Measurements from ENCODE around the gene FABP2.

FABP2 gene

DNA sequence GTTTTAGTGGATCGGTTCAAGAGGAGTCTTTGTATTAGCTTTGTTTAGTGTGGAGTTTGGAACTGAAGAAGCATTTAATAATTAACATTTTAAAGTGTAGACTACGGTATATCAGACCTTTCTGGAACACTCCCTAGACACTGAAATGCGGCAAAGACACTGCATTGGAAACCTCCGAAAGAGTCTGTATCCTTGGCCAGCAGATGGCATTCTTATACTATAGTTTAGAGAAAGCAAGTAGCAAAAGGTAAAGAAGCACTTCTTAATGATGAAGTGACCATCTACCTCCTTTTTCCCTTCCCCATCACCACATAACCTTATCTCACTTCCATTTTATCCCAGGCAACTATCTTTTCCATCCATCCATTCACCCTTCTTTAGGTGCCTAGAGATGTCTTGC lies 7.6 kb downstream of the FABP2 start:
- H3K4me3 ChIP-seq (ENCODE audit: low read depth, low read length) = no peak overlapping the region
- DNase-seq (ENCODE audit: low read depth) = peak; percentile 49
- TF ChIP-seq, protein P1, sequence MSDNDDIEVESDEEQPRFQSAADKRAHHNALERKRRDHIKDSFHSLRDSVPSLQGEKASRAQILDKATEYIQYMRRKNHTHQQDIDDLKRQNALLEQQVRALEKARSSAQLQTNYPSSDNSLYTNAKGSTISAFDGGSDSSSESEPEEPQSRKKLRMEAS (IDR thresholded peaks at IDR 0.05; ENCODE audit: low read depth, low read length) = no peak
- TF ChIP-seq MYC (IDR thresholded peaks at IDR 0.05; ENCODE audit: low read depth, low read length) (no peak), POLR2A (IDR thresholded peaks at IDR 0.05; ENCODE audit: extremely low read depth, insufficient read length) (no peak)
- TF ChIP-seq, protein P2, sequence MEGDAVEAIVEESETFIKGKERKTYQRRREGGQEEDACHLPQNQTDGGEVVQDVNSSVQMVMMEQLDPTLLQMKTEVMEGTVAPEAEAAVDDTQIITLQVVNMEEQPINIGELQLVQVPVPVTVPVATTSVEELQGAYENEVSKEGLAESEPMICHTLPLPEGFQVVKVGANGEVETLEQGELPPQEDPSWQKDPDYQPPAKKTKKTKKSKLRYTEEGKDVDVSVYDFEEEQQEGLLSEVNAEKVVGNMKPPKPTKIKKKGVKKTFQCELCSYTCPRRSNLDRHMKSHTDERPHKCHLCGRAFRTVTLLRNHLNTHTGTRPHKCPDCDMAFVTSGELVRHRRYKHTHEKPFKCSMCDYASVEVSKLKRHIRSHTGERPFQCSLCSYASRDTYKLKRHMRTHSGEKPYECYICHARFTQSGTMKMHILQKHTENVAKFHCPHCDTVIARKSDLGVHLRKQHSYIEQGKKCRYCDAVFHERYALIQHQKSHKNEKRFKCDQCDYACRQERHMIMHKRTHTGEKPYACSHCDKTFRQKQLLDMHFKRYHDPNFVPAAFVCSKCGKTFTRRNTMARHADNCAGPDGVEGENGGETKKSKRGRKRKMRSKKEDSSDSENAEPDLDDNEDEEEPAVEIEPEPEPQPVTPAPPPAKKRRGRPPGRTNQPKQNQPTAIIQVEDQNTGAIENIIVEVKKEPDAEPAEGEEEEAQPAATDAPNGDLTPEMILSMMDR (IDR thresholded peaks at IDR 0.05; ENCODE audit: low read depth, low read length) = peak; percentile 9

DNA sequence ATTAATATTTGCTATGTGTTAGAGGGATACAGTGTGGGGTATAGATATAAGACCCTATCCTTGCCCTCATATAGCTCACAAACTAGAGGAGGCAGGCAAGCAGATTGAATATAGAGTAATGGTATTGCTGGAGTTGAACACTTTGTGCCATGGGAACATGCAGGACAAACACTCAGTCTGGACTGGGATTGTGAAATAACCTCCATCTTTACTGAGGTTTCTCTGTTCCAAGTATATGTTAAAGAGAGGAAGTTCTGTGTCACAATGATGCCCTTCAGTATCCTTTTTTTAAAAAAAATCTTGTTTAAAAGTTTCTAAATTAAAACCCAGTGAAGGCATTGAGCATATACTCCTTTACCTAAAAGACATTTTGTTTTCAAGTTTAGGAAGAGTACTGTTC lies 8.7 kb downstream of the FABP2 start:
- DNase-seq (ENCODE audit: low read depth) = peak; percentile 43
- H3K4me3 ChIP-seq (ENCODE audit: low read depth, low read length) = no peak overlapping the region
- TF ChIP-seq, protein P1 (IDR thresholded peaks at IDR 0.05; ENCODE audit: low read depth, low read length) = no peak
- TF ChIP-seq, protein P2 (IDR thresholded peaks at IDR 0.05; ENCODE audit: low read depth, low read length) = no peak
- TF ChIP-seq POLR2A (IDR thresholded peaks at IDR 0.05; ENCODE audit: extremely low read depth, insufficient read length) = no peak
- TF ChIP-seq MYC (IDR thresholded peaks at IDR 0.05; ENCODE audit: low read depth, low read length) = no peak

DNA sequence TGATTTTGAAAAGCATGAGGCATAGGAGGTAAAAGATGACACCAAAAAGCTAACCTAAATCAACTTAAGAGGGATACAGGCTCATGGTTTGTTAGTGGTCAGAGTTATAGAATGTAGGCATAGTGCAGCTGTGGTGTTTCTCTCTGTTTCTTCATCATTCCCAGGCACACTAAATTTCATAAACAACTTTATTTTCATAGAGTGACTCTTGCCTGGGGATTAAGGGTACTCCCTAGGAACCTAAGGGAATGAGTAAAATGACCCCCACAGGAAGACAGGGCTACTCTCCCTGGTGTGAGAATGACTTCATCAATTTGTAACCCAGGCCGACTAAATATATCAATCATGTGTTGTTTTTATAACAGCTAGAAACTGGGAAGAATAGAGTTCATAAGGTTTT lies 11.1 kb downstream of the FABP2 start:
- TF ChIP-seq, protein P2 (IDR thresholded peaks at IDR 0.05; ENCODE audit: low read depth, low read length) = no peak
- TF ChIP-seq, protein P1 (IDR thresholded peaks at IDR 0.05; ENCODE audit: low read depth, low read length) = no peak
- no peak for TF ChIP-seq POLR2A (IDR thresholded peaks at IDR 0.05; ENCODE audit: extremely low read depth, insufficient read length)
- TF ChIP-seq MYC (IDR thresholded peaks at IDR 0.05; ENCODE audit: low read depth, low read length) = no peak
- no peak for DNase-seq (ENCODE audit: low read depth)
- no peak overlapping the region for H3K4me3 ChIP-seq (ENCODE audit: low read depth, low read length)

DNA sequence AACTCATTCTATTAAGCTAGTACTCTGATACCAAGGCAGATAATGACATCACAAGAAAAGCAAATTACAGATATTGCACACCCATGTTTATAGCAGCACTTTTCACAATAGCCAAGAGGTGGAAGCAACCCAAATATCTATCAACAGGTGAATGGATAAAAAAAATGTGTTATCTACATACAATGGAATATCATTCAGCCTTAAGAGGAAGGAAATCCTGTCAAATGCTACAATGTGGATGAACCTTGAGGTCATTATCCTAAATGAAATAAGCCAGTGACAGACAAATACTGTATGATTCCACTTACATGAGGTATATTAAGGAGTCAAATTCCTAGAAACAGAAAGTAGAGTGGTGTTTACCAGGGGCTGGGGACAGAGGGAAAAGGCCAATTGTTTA lies 14.3 kb downstream of the FABP2 start:
- no peak for DNase-seq (ENCODE audit: low read depth)
- TF ChIP-seq, protein P2 (IDR thresholded peaks at IDR 0.05; ENCODE audit: low read depth, low read length) = no peak
- no peak for TF ChIP-seq POLR2A (IDR thresholded peaks at IDR 0.05; ENCODE audit: extremely low read depth, insufficient read length)
- no peak for TF ChIP-seq MYC (IDR thresholded peaks at IDR 0.05; ENCODE audit: low read depth, low read length)
- TF ChIP-seq, protein P1 (IDR thresholded peaks at IDR 0.05; ENCODE audit: low read depth, low read length) = no peak

DNA sequence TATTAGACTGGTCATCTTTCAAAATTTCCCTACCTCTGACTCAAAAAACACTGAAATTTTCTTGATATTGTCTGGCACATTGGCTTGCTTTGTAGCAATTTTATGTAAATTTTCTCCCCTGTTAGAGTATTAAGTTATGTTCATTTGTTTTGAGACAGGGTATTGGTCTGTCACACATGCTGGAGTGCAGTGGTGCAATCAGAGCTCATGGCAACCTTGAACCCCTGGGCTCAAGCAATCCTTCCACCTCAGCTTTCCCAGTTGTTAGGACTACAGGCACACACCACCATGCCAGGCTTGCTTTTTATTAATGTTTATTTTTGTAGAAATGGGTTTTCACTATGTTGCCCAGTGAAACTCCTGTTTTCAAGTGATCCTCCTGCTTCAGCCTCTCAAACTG lies 17.5 kb downstream of the FABP2 start:
- DNase-seq (ENCODE audit: low read depth) = no peak
- H3K4me3 ChIP-seq (ENCODE audit: low read depth, low read length) = no peak overlapping the region
- TF ChIP-seq, protein P1 (IDR thresholded peaks at IDR 0.05; ENCODE audit: low read depth, low read length) = no peak
- TF ChIP-seq POLR2A (IDR thresholded peaks at IDR 0.05; ENCODE audit: extremely low read depth, insufficient read length) (no peak), MYC (IDR thresholded peaks at IDR 0.05; ENCODE audit: low read depth, low read length) (no peak)
- TF ChIP-seq, protein P2 (IDR thresholded peaks at IDR 0.05; ENCODE audit: low read depth, low read length) = no peak

More for the DNA sequence above, 14.3 kb downstream of the FABP2 start:
- H3K4me3 ChIP-seq (ENCODE audit: low read depth, low read length) = no peak overlapping the region

Data from NB4 (cell line).